B cell (primary cell): ENCODE measurements around the gene IFT43.

Source experiments
- EZH2 ChIP-seq: IDR thresholded peaks from 2 replicates; pipeline ENCODE4 v1.6.1; 2012; ENCODE audit warnings: borderline replicate concordance, low read depth, mild to moderate bottlenecking, moderate library complexity, low read length; ENCODE audit not compliant: insufficient read depth, poor library complexity, severe bottlenecking
- TF ChIP-seq, protein P1 (sequence below): fragments of 200-600 bp; IDR thresholded peaks from one replicate; pipeline ENCODE4 v1.8.0; 2022; ENCODE audit warnings: antibody characterized with exemption, mild to moderate bottlenecking

DNA sequence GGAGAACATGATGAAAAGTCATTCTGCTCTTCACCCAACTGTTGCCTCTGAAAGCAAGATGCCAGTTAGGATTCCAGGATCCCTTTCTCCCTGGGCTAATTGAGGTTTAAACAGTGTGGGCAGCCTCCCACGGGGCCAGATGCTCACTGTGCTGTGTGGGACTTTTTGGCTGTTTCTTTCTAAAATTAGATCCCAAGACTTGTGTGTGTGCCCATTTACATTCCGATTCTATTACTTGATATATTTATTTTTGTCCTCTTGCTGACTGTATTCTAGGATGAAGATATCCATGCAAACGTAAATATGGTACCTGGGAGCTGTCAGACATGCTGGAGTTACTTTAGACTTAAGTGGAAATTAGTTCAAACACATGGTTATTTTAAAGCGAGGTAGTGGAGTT lies 6.2 kb downstream of the IFT43 start:
- TF ChIP-seq, protein P1, sequence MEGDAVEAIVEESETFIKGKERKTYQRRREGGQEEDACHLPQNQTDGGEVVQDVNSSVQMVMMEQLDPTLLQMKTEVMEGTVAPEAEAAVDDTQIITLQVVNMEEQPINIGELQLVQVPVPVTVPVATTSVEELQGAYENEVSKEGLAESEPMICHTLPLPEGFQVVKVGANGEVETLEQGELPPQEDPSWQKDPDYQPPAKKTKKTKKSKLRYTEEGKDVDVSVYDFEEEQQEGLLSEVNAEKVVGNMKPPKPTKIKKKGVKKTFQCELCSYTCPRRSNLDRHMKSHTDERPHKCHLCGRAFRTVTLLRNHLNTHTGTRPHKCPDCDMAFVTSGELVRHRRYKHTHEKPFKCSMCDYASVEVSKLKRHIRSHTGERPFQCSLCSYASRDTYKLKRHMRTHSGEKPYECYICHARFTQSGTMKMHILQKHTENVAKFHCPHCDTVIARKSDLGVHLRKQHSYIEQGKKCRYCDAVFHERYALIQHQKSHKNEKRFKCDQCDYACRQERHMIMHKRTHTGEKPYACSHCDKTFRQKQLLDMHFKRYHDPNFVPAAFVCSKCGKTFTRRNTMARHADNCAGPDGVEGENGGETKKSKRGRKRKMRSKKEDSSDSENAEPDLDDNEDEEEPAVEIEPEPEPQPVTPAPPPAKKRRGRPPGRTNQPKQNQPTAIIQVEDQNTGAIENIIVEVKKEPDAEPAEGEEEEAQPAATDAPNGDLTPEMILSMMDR = no peak
- TF ChIP-seq EZH2 = no peak
